ENCODE measurements around the gene ERBB4. TPM values are rescaled to one million over a fixed set of nuclear protein-coding genes. Genes with fewer than 3 reads are reported as not detected.

The ERBB4 gene
- total RNA-seq, 1 donor from 2014 or later = 2.8 TPM

DNA sequence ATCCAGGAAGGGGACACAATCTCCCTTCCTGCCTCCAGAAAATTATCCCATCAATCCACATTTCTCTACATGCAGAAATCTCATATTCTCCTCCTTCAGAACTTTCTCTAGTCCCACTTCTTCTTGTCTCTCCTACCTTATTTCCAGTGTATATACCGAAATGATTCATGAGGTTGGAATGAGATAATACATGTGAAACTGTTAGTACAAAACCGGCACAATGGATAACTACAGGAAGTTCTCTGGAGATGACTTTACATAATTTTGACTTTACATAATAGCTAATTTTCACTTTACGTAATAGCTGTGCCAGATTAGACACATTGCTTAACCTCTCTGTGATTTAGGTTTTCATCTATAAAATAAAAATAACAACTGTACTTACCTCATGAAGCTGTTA is 801.3 kb downstream of the ERBB4 start:
- H3K4me1 Mint-ChIP-seq (ENCODE audit: unreplicated experiment) = no peaks in the 10 kb centered on the region

GRCh38 chr2:211730215-211730614 is 808.4 kb downstream of the ERBB4 start:
- Mint-ChIP-seq H3K36me3 (ENCODE audit: unreplicated experiment) (no peaks in the 10 kb centered on the region), H3K4me3 (ENCODE audit: unreplicated experiment) (no peak overlapping the region), H3K4me1 (ENCODE audit: unreplicated experiment) (no peaks in the 10 kb centered on the region), H3K9me3 (ENCODE audit: unreplicated experiment) (no peaks in the 10 kb centered on the region), H3K27me3 (ENCODE audit: unreplicated experiment) (no peaks in the 10 kb centered on the region), H3K27ac (ENCODE audit: unreplicated experiment) (no peak overlapping the region)
- DNase-seq (ENCODE audit: extremely low spot score, unreplicated experiment) = no peak
- no peak for TF ChIP-seq CTCF (IDR thresholded peaks at IDR 0.05)

More for the DNA sequence above, 801.3 kb downstream of the ERBB4 start:
- Mint-ChIP-seq H3K27me3 (ENCODE audit: unreplicated experiment) (no peaks in the 10 kb centered on the region), H3K27ac (ENCODE audit: unreplicated experiment) (no peak overlapping the region), H3K36me3 (ENCODE audit: unreplicated experiment) (no peaks in the 10 kb centered on the region), H3K4me3 (ENCODE audit: unreplicated experiment) (no peak overlapping the region), H3K9me3 (ENCODE audit: unreplicated experiment) (no peaks in the 10 kb centered on the region)
- DNase-seq (ENCODE audit: extremely low spot score, unreplicated experiment) = no peak
- no peak for TF ChIP-seq CTCF (IDR thresholded peaks at IDR 0.05)

DNA sequence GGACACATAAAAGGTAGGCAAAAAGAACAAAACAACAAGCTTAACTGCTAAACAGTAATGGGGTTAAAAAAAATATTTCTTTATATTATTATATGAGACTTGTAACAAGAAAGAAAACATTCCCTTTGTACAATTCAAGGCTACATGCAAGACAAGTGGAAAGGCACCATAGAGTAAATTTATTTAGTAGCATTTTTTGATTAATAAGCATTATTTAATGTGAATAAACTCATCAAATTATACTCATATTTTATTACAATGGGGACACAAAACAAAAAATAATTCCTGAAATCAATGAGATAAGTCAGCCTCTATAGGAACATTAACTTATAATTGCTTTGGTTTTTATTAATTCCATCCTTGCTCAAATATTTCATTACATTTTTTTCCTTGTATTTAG is 809.2 kb downstream of the ERBB4 start:
- no peaks in the 10 kb centered on the region for H3K9me3 Mint-ChIP-seq (ENCODE audit: unreplicated experiment)
- H3K27me3 Mint-ChIP-seq (ENCODE audit: unreplicated experiment) = no peaks in the 10 kb centered on the region
- H3K4me3 Mint-ChIP-seq (ENCODE audit: unreplicated experiment) = no peak overlapping the region
- no peak overlapping the region for H3K27ac Mint-ChIP-seq (ENCODE audit: unreplicated experiment)
- no peaks in the 10 kb centered on the region for H3K36me3 Mint-ChIP-seq (ENCODE audit: unreplicated experiment)
- DNase-seq (ENCODE audit: extremely low spot score, unreplicated experiment) = no peak
- no peak for TF ChIP-seq CTCF (IDR thresholded peaks at IDR 0.05)
- no peaks in the 10 kb centered on the region for H3K4me1 Mint-ChIP-seq (ENCODE audit: unreplicated experiment)

DNA sequence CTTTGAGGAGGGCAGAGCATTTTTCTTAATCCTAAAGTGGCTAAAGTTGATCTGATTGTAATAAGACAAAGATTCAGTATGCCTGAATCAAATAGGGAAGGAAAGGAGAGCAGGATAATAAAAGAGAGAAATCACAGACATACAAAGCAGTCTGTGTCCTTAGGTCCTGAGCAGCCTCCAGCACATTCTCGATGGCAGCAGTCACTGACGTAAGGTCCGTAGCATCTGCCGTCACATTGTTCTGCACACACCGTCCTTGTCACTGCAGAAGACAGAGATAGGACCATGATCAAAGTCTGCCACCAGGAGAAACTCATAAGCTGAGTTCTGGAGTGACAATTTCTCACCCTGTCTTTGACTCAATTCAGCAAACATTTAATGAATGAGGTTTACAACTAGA is 813.7 kb downstream of the ERBB4 start:
- Mint-ChIP-seq H3K36me3 (ENCODE audit: unreplicated experiment) (no peaks in the 10 kb centered on the region), H3K4me1 (ENCODE audit: unreplicated experiment) (no peaks in the 10 kb centered on the region), H3K27ac (ENCODE audit: unreplicated experiment) (no peak overlapping the region), H3K27me3 (ENCODE audit: unreplicated experiment) (no peaks in the 10 kb centered on the region), H3K4me3 (ENCODE audit: unreplicated experiment) (no peak overlapping the region), H3K9me3 (ENCODE audit: unreplicated experiment) (no peaks in the 10 kb centered on the region)
- DNase-seq (ENCODE audit: extremely low spot score, unreplicated experiment) = no peak
- TF ChIP-seq CTCF (IDR thresholded peaks at IDR 0.05) = no peak

GRCh38 chr2:211723398-211723797 is 815.2 kb downstream of the ERBB4 start:
- Mint-ChIP-seq H3K27me3 (ENCODE audit: unreplicated experiment) (no peaks in the 10 kb centered on the region), H3K36me3 (ENCODE audit: unreplicated experiment) (no peaks in the 10 kb centered on the region), H3K9me3 (ENCODE audit: unreplicated experiment) (no peaks in the 10 kb centered on the region), H3K4me1 (ENCODE audit: unreplicated experiment) (no peaks in the 10 kb centered on the region), H3K27ac (ENCODE audit: unreplicated experiment) (no peak overlapping the region), H3K4me3 (ENCODE audit: unreplicated experiment) (no peak overlapping the region)
- TF ChIP-seq CTCF (IDR thresholded peaks at IDR 0.05) = no peak
- DNase-seq (ENCODE audit: extremely low spot score, unreplicated experiment) = no peak
